GM23338 (cell line): ENCODE measurements around the gene HOXD1. TPM values are rescaled to one million over a fixed set of nuclear protein-coding genes. Genes with fewer than 3 reads are reported as not detected.

Experiments used
- ATAC-seq: fragments of 200-7000 bp; cut with Tn5 transposase; 3 replicates; pipeline ENCODE4 v1.9.1; 2020
- DNase-seq: peaks from one replicate; pipeline ENCODE4 v3.0.0-alpha.2; 2015; ENCODE audit warnings: low spot score
- H2AFZ ChIP-seq: fragments of 200-600 bp; sonication (generic); 2 replicates; pipeline ENCODE4 v1.8.0; 2016; ENCODE audit warnings: antibody characterized with exemption, mild to moderate bottlenecking, moderate library complexity
- H3F3A ChIP-seq: fragments of 200-600 bp; sonication (generic); replicated peaks from 2 replicates; pipeline ENCODE4 v1.8.0; 2017; ENCODE audit warnings: antibody characterized with exemption, mixed run types, low read depth
- H3K27ac ChIP-seq: fragments of 200-600 bp; sonication (generic); 2 replicates; pipeline ENCODE4 v1.6.1; 2016; ENCODE audit warnings: low read depth
- H3K27me3 ChIP-seq: fragments of 200-600 bp; sonication (generic); 2 replicates; pipeline ENCODE4 v1.8.0; 2016; ENCODE audit warnings: mild to moderate bottlenecking, mixed run types, moderate library complexity; ENCODE audit not compliant: insufficient read depth
- H3K36me3 ChIP-seq: fragments of 200-600 bp; sonication (generic); 2 replicates; pipeline ENCODE4 v1.8.0; 2016; ENCODE audit warnings: mild to moderate bottlenecking; ENCODE audit not compliant: insufficient read depth
- H3K4me1 ChIP-seq: fragments of 200-600 bp; sonication (generic); 2 replicates; pipeline ENCODE4 v1.8.0; 2016; ENCODE audit warnings: mild to moderate bottlenecking, moderate library complexity; ENCODE audit not compliant: insufficient read depth
- H3K4me2 ChIP-seq: fragments of 200-600 bp; sonication (generic); 2 replicates; pipeline ENCODE4 v1.7.1; 2017; ENCODE audit warnings: mixed run types
- H3K4me3 ChIP-seq: fragments of 200-600 bp; sonication (generic); 2 replicates; pipeline ENCODE4 v1.6.1; 2016; ENCODE audit warnings: mixed run types
- H3K79me2 ChIP-seq: fragments of 200-600 bp; sonication (generic); replicated peaks from 2 replicates; pipeline ENCODE4 v1.8.0; 2017; ENCODE audit warnings: mild to moderate bottlenecking; ENCODE audit not compliant: insufficient read depth
- H3K9me2 ChIP-seq: fragments of 200-600 bp; sonication (generic); 2 replicates; pipeline ENCODE4 v1.8.0; 2017; ENCODE audit not compliant: insufficient read depth
- H4K20me1 ChIP-seq: fragments of 200-600 bp; sonication (generic); replicated peaks from 2 replicates; pipeline ENCODE4 v1.8.0; 2017; ENCODE audit warnings: mild to moderate bottlenecking; ENCODE audit not compliant: insufficient read depth
- H3K27ac Mint-ChIP-seq: 2 replicates; pipeline ENCODE4 v1.8.0; 2020; ENCODE audit warnings: inconsistent platforms, mild to moderate bottlenecking, moderate library complexity, mixed read lengths
- H3K27me3 Mint-ChIP-seq: 3 replicates; pipeline ENCODE4 v1.8.0; 2022; ENCODE audit warnings: low read depth, mild to moderate bottlenecking, moderate library complexity, mixed read lengths, inconsistent platforms; ENCODE audit not compliant: insufficient read depth, poor library complexity
- H3K36me3 Mint-ChIP-seq: 3 replicates; pipeline ENCODE4 v1.8.0; 2021; ENCODE audit warnings: low read depth, mild to moderate bottlenecking, inconsistent platforms, moderate library complexity, mixed read lengths
- H3K4me1 Mint-ChIP-seq: 3 replicates; pipeline ENCODE4 v1.8.0; 2020; ENCODE audit warnings: mild to moderate bottlenecking, inconsistent platforms, mixed read lengths
- H3K4me3 Mint-ChIP-seq: 3 replicates; pipeline ENCODE4 v1.8.0; 2021; ENCODE audit warnings: moderate library complexity, mild to moderate bottlenecking, inconsistent platforms, mixed read lengths
- H3K9me3 Mint-ChIP-seq: 3 replicates; pipeline ENCODE4 v1.8.0; 2020; ENCODE audit warnings: moderate library complexity, mild to moderate bottlenecking, inconsistent platforms, mixed read lengths
- CREB1 ChIP-seq: fragments of 250-450 bp; sonication (Bioruptor Pico); IDR thresholded peaks from 2 replicates; pipeline ENCODE4 v1.5.0; 2020; ENCODE audit warnings: low read depth, mild to moderate bottlenecking, moderate library complexity
- ETS1 ChIP-seq: IDR thresholded peaks from 2 replicates; pipeline ENCODE4 v1.6.1; 2016; ENCODE audit warnings: antibody characterized with exemption
- EZH2 ChIP-seq: fragments of 200-600 bp; sonication (generic); IDR thresholded peaks from one replicate; pipeline ENCODE4 v1.8.0; 2017; ENCODE audit warnings: antibody characterized with exemption, mild to moderate bottlenecking, low read depth; ENCODE audit not compliant: unreplicated experiment
- EZH2phosphoT487 ChIP-seq: fragments of 200-600 bp; sonication (generic); IDR thresholded peaks from one replicate; pipeline ENCODE4 v1.8.1; 2018; ENCODE audit warnings: antibody characterized with exemption; ENCODE audit not compliant: unreplicated experiment
- JUNB ChIP-seq: IDR thresholded peaks from one replicate; pipeline ENCODE4 v1.6.1; 2016; ENCODE audit warnings: antibody characterized with exemption; ENCODE audit not compliant: unreplicated experiment
- NANOG ChIP-seq: IDR thresholded peaks from 2 replicates; pipeline ENCODE4 v1.6.1; 2016; ENCODE audit warnings: antibody characterized with exemption, borderline replicate concordance
- POLR2AphosphoS5 ChIP-seq: IDR thresholded peaks from 2 replicates; pipeline ENCODE4 v1.6.1; 2016; ENCODE audit warnings: antibody characterized with exemption, low read depth
- REST ChIP-seq: IDR thresholded peaks from one replicate; pipeline ENCODE4 v1.6.1; 2018; ENCODE audit warnings: antibody characterized with exemption; ENCODE audit not compliant: unreplicated experiment
- ZNF114 ChIP-seq: fragments of 250-450 bp; sonication (Bioruptor Pico); IDR thresholded peaks from 2 replicates; pipeline ENCODE4 v1.5.0; 2020; ENCODE audit warnings: mild to moderate bottlenecking, moderate library complexity
- ZNF331 ChIP-seq: fragments of 250-450 bp; sonication (Bioruptor Pico); IDR thresholded peaks from 2 replicates; pipeline ENCODE4 v1.5.0; 2020; ENCODE audit warnings: low read depth, mild to moderate bottlenecking, moderate library complexity
- ZNF462 ChIP-seq: fragments of 250-450 bp; sonication (Bioruptor Pico); IDR thresholded peaks from 2 replicates; pipeline ENCODE4 v1.5.0; 2020; ENCODE audit warnings: mild to moderate bottlenecking, moderate library complexity
- polyA plus RNA-seq: library from polyadenylated mRNA; unstranded; fragments of >200 nt; fragmentation: Nextera tagmentation; extraction: Ambion mirVana; gene quantifications from 2 replicates; pipeline ENCODE4 v1.2.1, GENCODE V29; 2016
- total RNA-seq: library from RNA; depleted of rRNA; stranded (reverse); fragments of >200 nt; shearing (Covaris generic); gene quantifications from 2 replicates; pipeline ENCODE4 v1.2.3, GENCODE V29; 2014

The HOXD1 gene
- total and polyA plus RNA-seq, 2 experiments from 2014 or later = not detected

GRCh38 chr2:176159663-176160250, 28.7 kb upstream of the HOXD1 start:
- peak overlapping the region; percentile 47; the same call in 1 of the 2 replicates for H2AFZ ChIP-seq
- peak overlapping the region; percentile 19; the same call in 2 of the 3 replicates for H3K4me3 Mint-ChIP-seq
- peaks cover 100% of the 10 kb centered on the region for H3K27me3 ChIP-seq
- H3K27ac ChIP-seq = no peak overlapping the region
- H3K9me2 ChIP-seq = no peaks in the 10 kb centered on the region
- H3K9me3 Mint-ChIP-seq = peaks cover 10% of the 10 kb centered on the region; the same call in 2 of the 3 replicates
- H3K79me2 ChIP-seq = no peaks in the 10 kb centered on the region
- H3K4me3 ChIP-seq = peak overlapping the region; percentile 41; the same call in 1 of the 2 replicates
- H3K27me3 Mint-ChIP-seq = peaks cover 99% of the 10 kb centered on the region
- peaks cover 49% of the 10 kb centered on the region for H4K20me1 ChIP-seq
- H3K36me3 Mint-ChIP-seq = no peaks in the 10 kb centered on the region
- H3K4me1 Mint-ChIP-seq = peaks cover 49% of the 10 kb centered on the region
- H3K36me3 ChIP-seq = no peaks in the 10 kb centered on the region
- peak overlapping the region; percentile 64; the same call in 1 of the 2 replicates for H3K4me2 ChIP-seq
- TF ChIP-seq JUNB = no peak
- TF ChIP-seq ZNF462 (CRISPR knock-in tag) = no peak
- no peak for TF ChIP-seq REST
- TF ChIP-seq POLR2AphosphoS5 = no peak
- no peak for TF ChIP-seq ZNF331 (CRISPR knock-in tag)
- TF ChIP-seq EZH2 = peak; percentile 90
- TF ChIP-seq EZH2phosphoT487 = peak; percentile 96
- TF ChIP-seq ZNF114 (CRISPR knock-in tag) = no peak
- TF ChIP-seq CREB1 = no peak
- no peak for TF ChIP-seq ETS1
- no peak for TF ChIP-seq NANOG
- no peak overlapping the region for H3K27ac Mint-ChIP-seq
- H3K4me1 ChIP-seq = peaks cover 58% of the 10 kb centered on the region
- DNase-seq (peak; percentile 53), ATAC-seq (peak; percentile 24)
- H3F3A ChIP-seq = peaks cover 28% of the 10 kb centered on the region
